Fibroblast of the aortic adventitia (primary cell): ENCODE results near the gene LHPP. TPM values are rescaled to one million over a fixed set of nuclear protein-coding genes. Genes with fewer than 3 reads are reported as not detected.
"Not testable (repeated sequence)": the region's sequence is repeated elsewhere in the genome, so short reads cannot be mapped to it uniquely, and the experiment has no call there.

Experiments
- DNase-seq: peaks from one replicate; pipeline ENCODE4 v3.0.0-alpha.2; 2010; ENCODE audit warnings: low read depth
- H3K4me3 ChIP-seq: 2 replicates; pipeline ENCODE4 v1.5.1; 2011; ENCODE audit warnings: low read depth, mild to moderate bottlenecking, control low read depth, low read length, moderate library complexity
- CTCF ChIP-seq: IDR thresholded peaks from 2 replicates; pipeline ENCODE4 v1.5.1; 2011; ENCODE audit warnings: mild to moderate bottlenecking, low read length, control low read depth, inconsistent platforms; ENCODE audit not compliant: insufficient read depth
- total RNA-seq: library from RNA; depleted of rRNA; stranded (reverse); fragments of >200 nt; gene quantifications from 2 replicates; pipeline ENCODE4 v1.2.3, GENCODE V29; 2012; ENCODE audit warnings: low replicate concordance

LHPP gene
- total RNA-seq, 1 donor, result 12.5 TPM

GRCh38 chr10:124605856-124606812 lies 144.5 kb downstream of the LHPP start:
- no peak for TF ChIP-seq CTCF
- no peak for DNase-seq
- no peak overlapping the region for H3K4me3 ChIP-seq

- H3K4me3 ChIP-seq, result no peak overlapping the region
- no peak for TF ChIP-seq CTCF
Observed at GRCh38 chr10:124606822-124607221, 145.2 kb downstream of the LHPP start.

GRCh38 chr10:124607693-124608092 lies 146.1 kb downstream of the LHPP start:
- no peak for DNase-seq
- no peak for TF ChIP-seq CTCF
- H3K4me3 ChIP-seq, result no peak overlapping the region

More at GRCh38 chr10:124606822-124607221, 145.2 kb downstream of the LHPP start:
- DNase-seq, result no peak

GRCh38 chr10:124608093-124608721 lies 146.6 kb downstream of the LHPP start:
- TF ChIP-seq CTCF, result no peak
- DNase-seq, result no peak
- H3K4me3 ChIP-seq, result no peak overlapping the region

GRCh38 chr10:124609698-124610097 lies 148.1 kb downstream of the LHPP start:
- no peak for TF ChIP-seq CTCF
- no peak overlapping the region for H3K4me3 ChIP-seq
- DNase-seq, result no peak

GRCh38 chr10:124610186-124610585 lies 148.6 kb downstream of the LHPP start:
- DNase-seq, H3K4me3 ChIP-seq: not testable (repeated sequence)

GRCh38 chr10:124610851-124611250 lies 149.2 kb downstream of the LHPP start:
- H3K4me3 ChIP-seq, DNase-seq: not testable (repeated sequence)
